Measurements from ENCODE around the gene ARHGEF33.

- no peak for TF ChIP-seq JUND (IDR thresholded peaks at IDR 0.05)
- no peak for TF ChIP-seq TEAD4 (IDR thresholded peaks at IDR 0.05; ENCODE audit: borderline replicate concordance, insufficient read depth)
- TF ChIP-seq CHD2 (IDR thresholded peaks at IDR 0.05; ENCODE audit: low read length, partially characterized antibody) = no peak
- no peak for TF ChIP-seq CTCF (IDR thresholded peaks at IDR 0.05)
- no peak for TF ChIP-seq MAX (IDR thresholded peaks at IDR 0.05; ENCODE audit: low read depth)
- TF ChIP-seq NFIC (IDR thresholded peaks at IDR 0.05; ENCODE audit: borderline replicate concordance) = no peak
- TF ChIP-seq RFX5 (IDR thresholded peaks at IDR 0.05; ENCODE audit: low read length) = no peak
- no peak for TF ChIP-seq EP300 (IDR thresholded peaks at IDR 0.05; ENCODE audit: borderline replicate concordance in 1 of 2, low read depth in 1 of 2, low read length in 1 of 2)
- no peak for TF ChIP-seq USF2 (IDR thresholded peaks at IDR 0.05; ENCODE audit: borderline replicate concordance, low read depth, low read length)
- TF ChIP-seq YY1 (IDR thresholded peaks at IDR 0.05; ENCODE audit: low read depth) = no peak
These were observed 33.5 kb upstream of the ARHGEF33 start for GRCh38 chr2:38856165-38856564.

Data from SK-N-SH (cell line).